HCT116 (cell line): Measurements from ENCODE around the gene USP30. TPM values are rescaled to one million over a fixed set of nuclear protein-coding genes. Genes with fewer than 3 reads are reported as not detected.

Source experiments
- ATAC-seq: fragments of 200-7000 bp; cut with Tn5 transposase; 2 replicates; pipeline ENCODE4 v1.9.1; 2020; ENCODE audit warnings: mild to moderate bottlenecking, moderate library complexity
- BruUV-seq: library from RNA; stranded (reverse); fragments of 400-500 nt; replicated peaks from 2 replicates; lab custom pipeline; 2021; lab: Mats Ljungman, UMichigan
- CTCF ChIA-PET: fragments of 300-600 bp; sonication (Branson Sonifier 250); formaldehyde crosslinking; loops from one replicate; lab custom pipeline; 2021; ENCODE audit warnings: antibody characterized with exemption; lab: Charles Lee
- POLR2A ChIA-PET: fragments of 300-600, 350-600 bp; sonication (Branson Sonifier 250); formaldehyde crosslinking; loops from one replicate; lab custom pipeline; 2021; ENCODE audit warnings: antibody characterized with exemption; lab: Charles Lee
- RAD21 ChIA-PET, 2 experiments: fragments of 300-600 bp; sonication (Branson Sonifier 250); formaldehyde crosslinking; loops; one replicate each; lab custom pipeline; 2023; ENCODE audit warnings: low total read pairs in 2 of 2; ENCODE audit not compliant: uncharacterized antibody in 2 of 2, unreplicated experiment in 2 of 2, low non-redundant PET in 1 of 2; lab: Charles Lee
- DNase-seq: peaks from one replicate; pipeline ENCODE4 v3.0.0-alpha.2; 2010; ENCODE audit warnings: low read depth, low spot score
- H2AFZ ChIP-seq: fragments of 200-600 bp; shearing (Covaris generic), sonication (generic); 2 replicates; pipeline ENCODE4 v1.6.1; 2017; ENCODE audit warnings: low read depth, mixed run types, mixed read lengths, antibody characterized with exemption, low read length; ENCODE audit not compliant: poor library complexity, severe bottlenecking
- H3K27ac ChIP-seq: 2 replicates; pipeline ENCODE4 v1.5.1; 2012; ENCODE audit warnings: low read depth, low read length
- H3K27me3 ChIP-seq: fragments of 200-600 bp; sonication (generic); 2 replicates; pipeline ENCODE4 v1.6.1; 2016; ENCODE audit warnings: mixed run types, low read length, mixed read lengths; ENCODE audit not compliant: insufficient read depth
- H3K36me3 ChIP-seq, 2 experiments: fragments of 200-500 bp in 1 of 2; fragments of 200-600 bp in 1 of 2; sonication (Bioruptor generic) in 1 of 2; sonication (generic) in 1 of 2; 2 replicates each; pipeline versions ENCODE4 v1.5.1 to v1.6.1; 2014 to 2016; ENCODE audit warnings: low read length in 2 of 2, inconsistent platforms in 1 of 2, mixed read lengths in 1 of 2, mixed run types in 1 of 2; ENCODE audit not compliant: insufficient read depth in 2 of 2, control insufficient read depth in 1 of 2
- H3K4me1 ChIP-seq, 2 experiments: fragments of 200-600 bp in 1 of 2; sonication (generic) in 1 of 2; 2 replicates each; pipeline versions ENCODE4 v1.5.1 to v1.6.1; 2012 to 2017; ENCODE audit warnings: low read length in 2 of 2, inconsistent platforms in 1 of 2, mild to moderate bottlenecking in 1 of 2, mixed read lengths in 1 of 2, mixed run types in 1 of 2, moderate library complexity in 1 of 2; ENCODE audit not compliant: insufficient read depth in 2 of 2, control insufficient read depth in 1 of 2
- H3K4me2 ChIP-seq: fragments of 200-600 bp; sonication (generic); 2 replicates; pipeline ENCODE4 v1.6.1; 2017; ENCODE audit warnings: mixed run types, low read length, mixed read lengths
- H3K4me3 ChIP-seq, 2 experiments: fragments of 200-600 bp in 1 of 2; sonication (generic) in 1 of 2; replicated peaks in 1 of 2; 2 replicates each; pipeline ENCODE4 v1.5.1; 2011 to 2016; ENCODE audit warnings: low read length in 2 of 2, control low read depth in 1 of 2, low read depth in 1 of 2, mild to moderate bottlenecking in 1 of 2, mixed read lengths in 1 of 2, mixed run types in 1 of 2
- H3K79me2 ChIP-seq: fragments of 200-600 bp; sonication (generic); 2 replicates; pipeline ENCODE4 v1.6.1; 2017; ENCODE audit warnings: mild to moderate bottlenecking, mixed run types, low read length, moderate library complexity, mixed read lengths; ENCODE audit not compliant: insufficient read depth
- H3K9ac ChIP-seq: fragments of 200-600 bp; sonication (generic); 2 replicates; pipeline ENCODE4 v1.6.1; 2016; ENCODE audit warnings: low read length, mixed read lengths
- H3K9me2 ChIP-seq: fragments of 200-600 bp; sonication (generic), shearing (Covaris generic); 2 replicates; pipeline ENCODE4 v1.6.1; 2017; ENCODE audit warnings: mixed run types, mild to moderate bottlenecking, moderate library complexity; ENCODE audit not compliant: insufficient read depth
- H3K9me3 ChIP-seq, 2 experiments: fragments of 200-500 bp in 1 of 2; fragments of 200-600 bp in 1 of 2; sonication (Bioruptor generic) in 1 of 2; sonication (generic) in 1 of 2; 2 replicates each; pipeline ENCODE4 v1.6.1; 2014 to 2017; ENCODE audit warnings: low read length in 2 of 2, mixed read lengths in 2 of 2, inconsistent platforms in 1 of 2, low read depth in 1 of 2, mild to moderate bottlenecking in 1 of 2, mixed run types in 1 of 2, moderate library complexity in 1 of 2; ENCODE audit not compliant: control insufficient read depth in 1 of 2, insufficient read depth in 1 of 2
- H4K20me1 ChIP-seq: fragments of 200-600 bp; sonication (generic), shearing (Covaris generic); 2 replicates; pipeline ENCODE4 v1.6.1; 2017; ENCODE audit warnings: mixed run types, mild to moderate bottlenecking, moderate library complexity; ENCODE audit not compliant: insufficient read depth
- CBX3 ChIP-seq: IDR thresholded peaks from 2 replicates; pipeline ENCODE4 v1.6.1; 2012; ENCODE audit warnings: low read depth
- CEBPB ChIP-seq: IDR thresholded peaks from 2 replicates; pipeline ENCODE4 v1.6.1; 2012; ENCODE audit warnings: low read depth
- EGR1 ChIP-seq: IDR thresholded peaks from 2 replicates; pipeline ENCODE4 v1.6.1; 2012; ENCODE audit warnings: low read depth
- ELF1 ChIP-seq: IDR thresholded peaks from 2 replicates; pipeline ENCODE4 v1.6.1; 2012; ENCODE audit warnings: low read depth, borderline replicate concordance
- EZH2phosphoT487 ChIP-seq: fragments of 200-600 bp; IDR thresholded peaks from 2 replicates; pipeline ENCODE4 v1.6.1; 2018; ENCODE audit warnings: antibody characterized with exemption, borderline replicate concordance
- FOSL1 ChIP-seq: IDR thresholded peaks from 2 replicates; pipeline ENCODE4 v1.6.1; 2012; ENCODE audit warnings: low read depth
- JUND ChIP-seq: IDR thresholded peaks from 2 replicates; pipeline ENCODE4 v1.6.1; 2012
- POLR2A ChIP-seq: IDR thresholded peaks from 2 replicates; pipeline ENCODE4 v1.7.0; 2011; ENCODE audit warnings: borderline replicate concordance; ENCODE audit not compliant: insufficient read depth, insufficient read length; ENCODE audit errors: extremely low read depth
- POLR2AphosphoS5 ChIP-seq: IDR thresholded peaks from 2 replicates; pipeline ENCODE4 v1.6.1; 2011; ENCODE audit warnings: mild to moderate bottlenecking, low read depth, low read length, moderate library complexity
- RAD21 ChIP-seq: IDR thresholded peaks from 2 replicates; pipeline ENCODE4 v1.6.1; 2012; ENCODE audit warnings: low read depth, mild to moderate bottlenecking
- REST ChIP-seq: IDR thresholded peaks from 2 replicates; pipeline ENCODE4 v1.6.1; 2012; ENCODE audit warnings: low read depth
- SIN3A ChIP-seq: IDR thresholded peaks from 2 replicates; pipeline ENCODE4 v1.6.1; 2012; ENCODE audit warnings: low read depth
- SP1 ChIP-seq: IDR thresholded peaks from 2 replicates; pipeline ENCODE4 v1.6.1; 2012; ENCODE audit warnings: low read depth
- SRF ChIP-seq: IDR thresholded peaks from 2 replicates; pipeline ENCODE4 v1.6.1; 2012; ENCODE audit warnings: low read depth
- TCF7L2 ChIP-seq: IDR thresholded peaks from 2 replicates; pipeline ENCODE4 v1.7.0; 2011; ENCODE audit warnings: borderline replicate concordance, inconsistent platforms; ENCODE audit not compliant: insufficient read depth, insufficient read length; ENCODE audit errors: extremely low read depth
- YY1 ChIP-seq: IDR thresholded peaks from 2 replicates; pipeline ENCODE4 v1.6.1; 2011; ENCODE audit warnings: low read length, low read depth, moderate library complexity, mild to moderate bottlenecking; ENCODE audit not compliant: insufficient replicate concordance; ENCODE audit errors: extremely low read depth
- ZFX ChIP-seq: fragments of 450-650 bp; IDR thresholded peaks from 2 replicates; pipeline ENCODE4 v1.6.1; 2017
- intact Hi-C: fragments of 100-400 bp; cut with micrococcal nuclease; formaldehyde crosslinking; loops from 2 replicates; pipeline ENCODE4 v1.10.0; 2022
- total RNA-seq: library from RNA; stranded (reverse); gene quantifications from one replicate; pipeline ENCODE4 v1.2.1, GENCODE V29; 2021; ENCODE audit not compliant: unreplicated experiment
- TF ChIP-seq, protein P1 (sequence below): IDR thresholded peaks from 2 replicates; pipeline ENCODE4 v1.6.1; 2012
- TF ChIP-seq, protein P2 (sequence below), 3 experiments: fragments of 200-600 bp in 1 of 3; sonication (generic) in 1 of 3; IDR thresholded peaks in 2 of 3; conservative IDR thresholded peaks in 1 of 3; 2 replicates each; pipeline ENCODE4 v1.5.1; 2012 to 2017; ENCODE audit warnings: low read depth in 2 of 3, low read length in 2 of 3, antibody characterized with exemption in 1 of 3, borderline replicate concordance in 1 of 3, control low read depth in 1 of 3, mild to moderate bottlenecking in 1 of 3, mixed read lengths in 1 of 3, mixed run types in 1 of 3, moderate library complexity in 1 of 3; ENCODE audit not compliant: insufficient read depth in 1 of 3
- TF ChIP-seq, protein P3 (sequence below): IDR thresholded peaks from 2 replicates; pipeline ENCODE4 v1.6.1; 2011; ENCODE audit warnings: mild to moderate bottlenecking, low read length, moderate library complexity; ENCODE audit not compliant: insufficient replicate concordance; ENCODE audit errors: extremely low read depth

The USP30 gene
- total RNA-seq, 1 experiment from 2014 or later = 9.2 TPM

- RAD21 ChIA-PET = no interaction called here
- H3K4me2 ChIP-seq = no peak overlapping the region
- TF ChIP-seq RAD21 = no peak
- TF ChIP-seq, protein P1, sequence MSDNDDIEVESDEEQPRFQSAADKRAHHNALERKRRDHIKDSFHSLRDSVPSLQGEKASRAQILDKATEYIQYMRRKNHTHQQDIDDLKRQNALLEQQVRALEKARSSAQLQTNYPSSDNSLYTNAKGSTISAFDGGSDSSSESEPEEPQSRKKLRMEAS = no peak
- TF ChIP-seq EGR1 = no peak
- TF ChIP-seq, protein P2, sequence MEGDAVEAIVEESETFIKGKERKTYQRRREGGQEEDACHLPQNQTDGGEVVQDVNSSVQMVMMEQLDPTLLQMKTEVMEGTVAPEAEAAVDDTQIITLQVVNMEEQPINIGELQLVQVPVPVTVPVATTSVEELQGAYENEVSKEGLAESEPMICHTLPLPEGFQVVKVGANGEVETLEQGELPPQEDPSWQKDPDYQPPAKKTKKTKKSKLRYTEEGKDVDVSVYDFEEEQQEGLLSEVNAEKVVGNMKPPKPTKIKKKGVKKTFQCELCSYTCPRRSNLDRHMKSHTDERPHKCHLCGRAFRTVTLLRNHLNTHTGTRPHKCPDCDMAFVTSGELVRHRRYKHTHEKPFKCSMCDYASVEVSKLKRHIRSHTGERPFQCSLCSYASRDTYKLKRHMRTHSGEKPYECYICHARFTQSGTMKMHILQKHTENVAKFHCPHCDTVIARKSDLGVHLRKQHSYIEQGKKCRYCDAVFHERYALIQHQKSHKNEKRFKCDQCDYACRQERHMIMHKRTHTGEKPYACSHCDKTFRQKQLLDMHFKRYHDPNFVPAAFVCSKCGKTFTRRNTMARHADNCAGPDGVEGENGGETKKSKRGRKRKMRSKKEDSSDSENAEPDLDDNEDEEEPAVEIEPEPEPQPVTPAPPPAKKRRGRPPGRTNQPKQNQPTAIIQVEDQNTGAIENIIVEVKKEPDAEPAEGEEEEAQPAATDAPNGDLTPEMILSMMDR (IDR thresholded peaks at IDR 0.05 in 2 of 3, conservative IDR thresholded peaks at IDR 0.05 in 1 of 3; ENCODE audit: borderline replicate concordance in 1 of 3, insufficient read depth in 1 of 3, low read depth in 2 of 3, low read length in 2 of 3) = no peak
- TF ChIP-seq FOSL1 = no peak
- no peak for TF ChIP-seq POLR2AphosphoS5
- TF ChIP-seq SRF = no peak
- TF ChIP-seq TCF7L2 = no peak
- TF ChIP-seq, protein P3, sequence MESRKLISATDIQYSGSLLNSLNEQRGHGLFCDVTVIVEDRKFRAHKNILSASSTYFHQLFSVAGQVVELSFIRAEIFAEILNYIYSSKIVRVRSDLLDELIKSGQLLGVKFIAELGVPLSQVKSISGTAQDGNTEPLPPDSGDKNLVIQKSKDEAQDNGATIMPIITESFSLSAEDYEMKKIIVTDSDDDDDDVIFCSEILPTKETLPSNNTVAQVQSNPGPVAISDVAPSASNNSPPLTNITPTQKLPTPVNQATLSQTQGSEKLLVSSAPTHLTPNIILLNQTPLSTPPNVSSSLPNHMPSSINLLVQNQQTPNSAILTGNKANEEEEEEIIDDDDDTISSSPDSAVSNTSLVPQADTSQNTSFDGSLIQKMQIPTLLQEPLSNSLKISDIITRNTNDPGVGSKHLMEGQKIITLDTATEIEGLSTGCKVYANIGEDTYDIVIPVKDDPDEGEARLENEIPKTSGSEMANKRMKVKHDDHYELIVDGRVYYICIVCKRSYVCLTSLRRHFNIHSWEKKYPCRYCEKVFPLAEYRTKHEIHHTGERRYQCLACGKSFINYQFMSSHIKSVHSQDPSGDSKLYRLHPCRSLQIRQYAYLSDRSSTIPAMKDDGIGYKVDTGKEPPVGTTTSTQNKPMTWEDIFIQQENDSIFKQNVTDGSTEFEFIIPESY = no peak
- no peak for TF ChIP-seq ZFX
- TF ChIP-seq CBX3 = no peak
- TF ChIP-seq CEBPB = no peak
- TF ChIP-seq ELF1 = no peak
- no peak for TF ChIP-seq REST
- TF ChIP-seq SIN3A = no peak
- no peak for TF ChIP-seq YY1
- TF ChIP-seq SP1 = no peak
- no peak for TF ChIP-seq POLR2A
- no peak for TF ChIP-seq JUND
- TF ChIP-seq EZH2phosphoT487 = no peak
- H3K4me3 ChIP-seq = no peak overlapping the region
- intact Hi-C loops = no loop called here
- CTCF ChIA-PET = no interaction called here
- H4K20me1 ChIP-seq = no peaks in the 10 kb centered on the region
- H3K9me3 ChIP-seq = no peaks in the 10 kb centered on the region
- no peak overlapping the region for H3K9ac ChIP-seq
- BruUV-seq = no TSS peak
- H3K9me2 ChIP-seq = no peaks in the 10 kb centered on the region
- H3K27me3 ChIP-seq = no peaks in the 10 kb centered on the region
- no peak overlapping the region for H2AFZ ChIP-seq
- H3K36me3 ChIP-seq = peaks cover 0 to 3% of the 10 kb centered on the region in 2 experiments; a peak in 1 of 4 replicates
- H3K79me2 ChIP-seq = no peaks in the 10 kb centered on the region
- POLR2A ChIA-PET = no interaction called here
- no peak overlapping the region for H3K27ac ChIP-seq
- no peak for DNase-seq
- no peaks in the 10 kb centered on the region for H3K4me1 ChIP-seq
- no peak for ATAC-seq
Observed at GRCh38 chr12:109114644-109115043, 62.3 kb downstream of the USP30 start.
